Right kidney (tissue), 1 donor: ENCODE measurements around the gene STEAP1B.
A peak's percentile ranks its signal among the peaks of the same experiment; 100 is the strongest.
"Not testable (repeated sequence)": the region's sequence is repeated elsewhere in the genome, so short reads cannot be mapped to it uniquely, and the experiment has no call there.

Source experiments
- DNase-seq: peaks from one replicate; pipeline ENCODE4 v3.0.0-alpha.2; 2016

STEAP1B gene

DNA sequence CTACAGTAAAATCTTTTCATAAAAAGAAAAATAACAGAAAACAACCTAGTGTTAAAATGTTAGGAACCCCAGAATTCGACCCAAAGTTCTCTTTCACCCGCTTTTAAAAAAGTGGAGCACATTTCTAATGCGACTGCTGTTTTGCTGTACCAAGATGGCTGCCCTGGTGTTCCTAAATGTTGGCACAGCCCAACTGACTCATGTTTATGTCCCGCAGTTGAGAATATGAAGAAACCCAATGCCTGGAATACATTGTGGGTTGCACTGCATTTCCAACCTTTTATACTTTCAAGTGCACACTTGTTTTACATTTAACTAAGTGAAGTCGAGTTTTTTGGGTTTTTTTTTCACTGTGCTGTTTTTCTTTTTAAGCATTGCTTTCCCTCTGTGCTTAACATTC, 944 bp downstream of the STEAP1B start:
- DNase-seq, result no peak

DNA sequence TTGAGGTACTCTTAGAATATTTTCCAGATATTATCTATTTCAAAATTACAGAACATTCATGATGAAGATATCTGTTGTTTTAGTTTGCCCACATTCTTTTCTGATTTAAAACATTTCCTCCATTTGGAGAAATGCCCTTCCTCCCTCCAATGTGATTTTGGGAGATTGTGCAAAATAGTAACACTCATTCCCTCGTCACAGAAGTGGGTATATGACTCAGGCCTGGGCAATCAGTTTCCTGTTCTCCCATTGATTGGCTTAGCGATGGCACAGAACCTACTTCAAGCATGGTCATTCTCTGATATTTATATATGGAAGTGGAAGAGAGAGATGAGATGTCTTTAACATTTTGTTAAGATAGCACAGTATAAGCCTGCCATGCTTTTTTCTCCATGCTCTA, 3.1 kb downstream of the STEAP1B start:
- not testable (repeated sequence) for DNase-seq

DNA sequence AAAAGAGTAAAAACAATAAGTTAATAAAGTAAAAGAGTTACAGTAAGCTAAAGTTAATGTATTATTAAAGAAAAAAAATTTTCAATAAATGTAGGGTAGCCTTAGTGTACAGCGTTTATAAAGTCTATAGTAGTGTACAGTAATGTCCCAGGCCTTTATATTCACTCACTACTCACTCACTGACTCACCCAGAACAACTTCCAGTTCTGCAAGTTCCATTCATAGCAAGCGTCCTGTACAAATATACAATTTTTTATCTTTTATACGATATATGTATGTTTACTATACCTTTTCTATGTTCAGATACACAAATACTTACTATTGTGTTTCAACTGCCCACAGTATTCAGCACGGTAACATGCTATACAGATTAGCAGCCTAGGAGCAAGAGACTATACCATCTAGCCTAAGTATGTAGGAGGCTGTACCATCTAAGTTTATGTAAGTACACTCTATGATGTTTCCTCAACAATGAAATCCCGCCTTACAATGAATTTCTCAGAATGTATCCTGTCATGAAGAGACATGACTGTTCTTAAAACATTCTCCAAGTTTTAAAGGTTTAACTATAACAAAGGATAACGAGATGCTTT, 3.6 kb downstream of the STEAP1B start:
- not testable (repeated sequence) for DNase-seq

DNA sequence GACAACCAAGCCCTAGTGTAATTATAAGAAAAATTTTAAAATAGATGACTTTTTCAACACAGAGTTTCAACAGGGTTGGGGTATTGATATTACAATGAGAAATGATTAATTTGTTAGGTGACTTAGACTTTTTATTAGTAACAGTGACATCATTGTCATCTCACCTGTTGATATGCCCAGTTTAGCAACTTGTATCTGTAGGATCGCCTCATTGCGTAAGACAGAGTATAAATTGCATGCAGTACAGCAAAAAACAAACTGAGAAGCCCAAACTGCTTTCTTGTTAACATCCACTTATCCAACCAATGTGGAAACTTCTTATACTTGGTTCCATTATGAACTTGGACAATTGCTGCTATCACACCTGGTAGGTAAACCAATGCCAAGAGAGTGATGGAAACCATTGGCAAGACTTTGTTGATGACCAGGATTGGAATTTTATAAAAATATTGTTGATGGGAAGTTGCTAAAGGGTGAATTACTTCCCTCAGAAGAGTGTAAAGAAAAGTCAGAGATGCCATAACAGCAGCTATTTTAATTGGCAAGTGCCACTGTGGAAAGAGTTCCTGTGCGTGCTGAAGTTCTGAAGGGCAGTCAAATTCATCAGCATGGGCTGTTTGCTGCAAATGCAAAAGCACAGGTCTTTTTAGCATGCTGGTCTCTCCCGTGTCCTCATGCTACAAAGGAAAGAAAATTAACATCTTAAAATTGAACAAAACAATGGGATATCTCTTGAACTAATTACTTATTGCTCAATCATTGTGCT, 6.6 kb downstream of the STEAP1B start:
- DNase-seq, result not testable (repeated sequence)

DNA sequence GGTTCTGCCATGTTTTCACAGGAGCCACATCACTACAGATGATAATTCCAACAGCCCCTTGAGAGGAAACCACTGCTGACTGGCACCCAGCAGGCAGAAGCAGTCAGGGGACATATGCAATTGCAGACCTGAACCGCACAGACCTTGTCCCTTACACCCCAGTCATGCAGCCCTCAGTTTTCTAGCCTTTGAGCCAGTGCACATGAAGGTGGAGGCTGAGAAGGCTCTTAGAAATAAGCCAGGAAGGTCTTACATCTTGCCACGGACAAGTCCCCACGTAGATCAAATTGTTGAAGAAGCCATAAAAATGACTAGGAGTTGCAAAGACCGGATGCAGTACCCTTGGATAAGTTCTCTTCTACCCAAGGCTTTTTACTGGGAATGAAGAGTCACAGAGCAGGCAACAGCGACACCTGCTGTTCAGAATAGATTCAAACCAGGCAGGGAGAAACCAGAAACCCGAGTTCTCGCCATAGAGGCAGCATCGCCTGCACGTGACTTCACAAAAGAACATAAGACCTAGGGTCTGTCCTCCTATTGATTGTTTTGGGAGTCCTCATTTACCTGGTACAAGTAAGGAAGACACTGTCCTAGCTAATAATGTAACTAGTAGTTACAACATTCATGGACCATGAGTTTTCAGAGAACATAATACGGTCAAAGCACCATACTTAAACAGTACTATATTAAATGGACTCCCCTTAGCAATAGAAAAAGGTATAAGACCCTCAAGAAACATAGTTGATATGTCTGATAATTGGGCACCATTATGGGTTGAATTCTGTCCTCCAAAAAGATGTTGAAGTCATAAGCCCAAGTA, 11.1 kb downstream of the STEAP1B start:
- DNase-seq, result peak; percentile 50

DNA sequence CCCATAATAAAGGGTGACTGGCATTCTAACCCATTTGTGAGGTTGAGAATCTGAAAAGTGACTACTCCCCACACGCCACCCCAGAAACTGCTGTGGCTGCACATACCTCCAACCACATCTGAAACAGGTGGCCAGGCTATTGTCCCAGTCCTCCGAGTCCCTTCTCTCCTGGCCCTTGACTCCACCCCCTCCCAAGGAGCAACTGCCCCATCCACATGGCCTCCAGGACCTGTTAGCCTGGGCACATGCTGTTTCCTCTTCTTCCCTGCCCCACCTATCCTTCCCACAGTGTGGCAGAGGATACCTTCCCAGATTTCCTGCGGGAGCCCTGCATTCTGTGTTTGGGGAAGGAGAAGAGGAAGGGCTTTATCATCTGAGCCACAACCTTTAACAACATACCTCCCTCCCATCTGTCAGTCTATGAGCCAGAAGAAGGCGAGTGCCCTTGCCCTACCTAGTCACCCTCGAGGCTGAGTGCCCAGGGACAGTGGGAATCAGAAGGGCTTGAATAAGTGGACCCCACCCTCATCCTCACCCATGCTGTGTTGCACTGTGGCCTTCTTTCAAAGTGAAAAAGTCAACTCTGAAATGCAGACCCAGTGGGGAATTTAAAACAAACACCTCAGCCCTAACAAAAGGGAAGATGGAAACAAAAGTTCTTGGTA, 11.9 kb downstream of the STEAP1B start:
- no peak for DNase-seq

DNA sequence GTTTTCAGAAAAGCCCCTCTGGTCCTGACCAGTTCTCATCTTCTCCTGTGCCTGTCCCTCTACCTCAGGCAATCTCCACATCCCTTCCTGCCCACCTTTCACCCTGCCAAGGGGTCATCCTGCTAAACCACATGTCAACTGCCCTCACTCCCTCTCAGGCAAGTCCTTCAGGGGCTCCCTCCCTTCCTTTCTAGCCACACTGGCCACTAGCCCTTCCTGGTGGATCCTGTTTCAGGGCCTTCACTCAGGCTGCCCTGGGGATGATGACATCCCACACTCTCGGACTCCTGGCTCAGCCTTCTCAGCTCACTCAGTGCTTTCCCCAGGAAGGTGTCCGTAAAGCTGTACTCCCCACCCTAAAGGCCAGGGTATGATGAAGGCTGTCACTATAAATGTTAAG, 13.4 kb downstream of the STEAP1B start:
- no peak for DNase-seq

DNA sequence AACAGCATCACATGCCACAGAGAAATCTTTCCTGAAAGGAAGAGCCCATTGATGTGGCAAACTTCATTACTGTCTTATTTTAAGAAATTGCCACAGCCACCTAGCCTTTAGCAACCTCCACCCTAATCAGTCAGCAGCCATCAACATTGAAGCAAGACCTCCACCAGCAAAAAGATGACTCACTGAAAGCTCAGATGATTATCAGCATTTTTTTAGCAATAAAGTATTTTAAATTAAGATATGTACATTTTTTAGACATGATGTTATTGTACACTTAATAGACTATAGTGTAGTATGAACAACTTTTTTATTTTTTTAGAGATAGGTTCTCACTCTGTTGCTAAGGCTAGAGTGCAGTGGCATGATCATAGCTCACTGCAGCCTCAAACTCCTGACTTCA, 14.8 kb downstream of the STEAP1B start:
- DNase-seq, result no peak

DNA sequence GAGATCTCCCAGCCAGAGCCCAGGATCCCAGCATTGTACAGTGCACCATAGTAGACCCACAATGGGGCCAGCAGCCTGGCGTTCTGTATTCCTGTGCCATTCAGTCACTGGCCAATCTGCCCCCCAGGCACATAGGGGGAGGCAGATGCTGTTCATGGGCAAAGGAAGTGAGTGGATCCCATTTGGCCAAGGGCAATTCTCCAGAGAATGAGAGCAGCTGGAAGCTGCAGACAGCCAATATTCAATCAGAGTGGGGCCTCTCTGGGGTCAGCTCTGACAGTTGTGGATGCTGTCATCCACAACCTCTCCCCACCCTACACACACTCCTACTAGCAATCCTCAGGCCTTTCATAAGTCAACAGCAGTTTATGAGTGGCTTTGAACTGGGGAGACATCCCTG, 17.5 kb downstream of the STEAP1B start:
- DNase-seq, result no peak

DNA sequence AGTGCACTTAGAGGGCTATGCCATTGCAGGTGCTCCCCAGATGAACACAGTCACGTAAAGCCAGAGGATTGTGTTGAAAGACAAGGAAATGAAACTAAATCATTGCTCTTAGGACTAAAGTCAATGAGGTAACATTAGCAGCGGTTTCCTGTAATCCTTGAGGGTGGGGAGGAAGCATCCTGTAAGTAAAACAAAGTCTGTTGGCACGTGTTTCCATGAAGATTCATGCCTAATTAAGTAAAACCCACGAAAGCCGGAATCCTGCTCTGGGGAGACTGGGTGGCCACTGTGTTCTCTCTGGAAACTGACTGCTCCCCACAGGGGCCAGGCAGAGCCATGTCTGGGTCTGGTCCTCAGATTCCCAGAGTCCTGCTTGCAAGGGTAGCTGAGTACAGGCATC, 18.3 kb downstream of the STEAP1B start:
- DNase-seq, result no peak

DNA sequence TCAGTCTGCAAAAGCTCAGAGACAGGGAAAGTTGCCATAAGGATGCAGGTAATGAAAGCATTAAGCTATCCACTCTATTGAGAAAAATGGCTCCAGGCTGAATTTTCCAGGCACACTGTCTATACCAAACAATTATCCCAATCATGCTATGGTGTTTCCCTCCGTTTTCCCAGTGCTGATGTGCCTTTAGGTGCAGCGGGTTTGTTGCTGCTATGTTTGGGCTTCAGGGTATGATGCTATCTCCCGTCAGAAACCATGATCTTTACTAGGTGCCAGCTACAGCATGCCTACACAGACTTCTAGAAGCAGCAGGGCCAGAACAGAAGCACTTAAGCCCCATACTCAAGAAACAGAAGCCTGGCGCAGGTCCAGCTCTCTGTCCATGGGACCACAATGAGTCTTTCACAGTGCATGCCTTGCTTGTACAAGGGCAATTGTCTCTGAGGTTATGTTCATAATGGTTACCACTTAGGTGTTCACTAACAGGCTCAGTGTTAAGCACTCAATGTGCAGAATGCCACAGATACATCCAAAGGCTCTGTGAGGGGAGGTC, 19.4 kb downstream of the STEAP1B start:
- DNase-seq, result no peak

DNA sequence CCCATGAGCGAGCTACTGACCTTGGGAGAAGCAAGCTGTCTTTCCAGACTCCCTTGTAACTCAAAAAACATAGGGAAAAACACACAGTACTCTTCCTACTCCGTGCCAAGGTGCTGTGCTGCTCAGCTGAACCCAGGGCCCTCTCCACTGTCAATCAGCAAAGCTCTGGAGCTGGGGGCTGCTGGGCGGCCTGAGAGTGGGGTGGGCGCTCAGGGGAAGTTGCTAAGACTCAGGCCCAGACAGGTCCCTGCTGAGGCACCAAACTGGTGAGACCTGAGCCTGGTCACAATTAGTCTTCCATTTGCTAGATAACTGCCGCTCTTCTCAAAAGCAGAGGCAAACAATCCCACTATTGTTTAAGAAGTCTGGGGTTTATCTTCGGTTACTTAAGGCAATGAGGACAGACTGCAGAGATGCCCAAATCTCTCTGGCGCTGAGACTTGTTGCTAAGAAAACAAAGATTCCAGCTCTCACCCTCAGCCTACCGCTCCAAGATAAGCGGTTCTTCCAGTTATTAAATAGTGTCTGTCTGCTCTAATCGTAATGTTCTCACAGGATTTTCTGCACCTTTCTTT, 22.0 kb downstream of the STEAP1B start:
- no peak for DNase-seq

DNA sequence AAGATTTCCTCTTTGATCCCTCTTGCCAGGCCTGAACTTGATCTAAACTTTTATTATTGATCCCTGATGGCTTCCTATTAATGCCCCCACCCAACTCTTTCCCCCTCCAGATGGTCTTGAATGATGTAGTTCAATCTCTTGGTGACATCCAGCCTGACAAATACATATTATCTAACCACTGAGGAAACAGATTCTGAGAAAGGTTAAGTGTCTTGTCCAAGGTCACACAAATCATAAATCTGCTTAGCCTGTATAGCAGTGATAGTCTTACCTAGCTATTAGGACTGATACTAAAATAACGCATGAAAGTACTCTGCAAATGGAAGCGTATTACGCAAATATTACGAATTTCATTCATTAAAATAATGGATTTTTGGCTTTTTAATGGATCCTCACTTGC, 22.7 kb downstream of the STEAP1B start:
- DNase-seq, result no peak

DNA sequence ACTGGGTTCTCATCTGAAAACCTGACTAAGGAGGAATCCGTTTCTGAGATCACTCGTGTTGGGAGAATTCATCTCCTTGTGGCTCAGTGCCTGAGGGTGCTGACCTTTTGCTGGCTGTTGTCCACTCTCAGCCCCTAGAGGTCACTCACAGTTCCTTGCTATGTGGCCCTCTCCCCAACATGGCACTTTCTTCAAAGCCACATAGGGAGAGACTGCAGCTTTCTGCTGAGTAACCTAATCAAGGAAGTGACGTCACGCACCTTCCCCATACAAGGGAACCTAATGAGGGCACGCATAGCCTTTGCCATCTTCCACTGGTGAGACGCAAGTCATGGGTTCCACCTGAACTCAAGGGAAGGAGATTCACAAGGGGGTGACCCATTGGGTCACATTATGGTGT, 23.2 kb downstream of the STEAP1B start:
- DNase-seq, result no peak

DNA sequence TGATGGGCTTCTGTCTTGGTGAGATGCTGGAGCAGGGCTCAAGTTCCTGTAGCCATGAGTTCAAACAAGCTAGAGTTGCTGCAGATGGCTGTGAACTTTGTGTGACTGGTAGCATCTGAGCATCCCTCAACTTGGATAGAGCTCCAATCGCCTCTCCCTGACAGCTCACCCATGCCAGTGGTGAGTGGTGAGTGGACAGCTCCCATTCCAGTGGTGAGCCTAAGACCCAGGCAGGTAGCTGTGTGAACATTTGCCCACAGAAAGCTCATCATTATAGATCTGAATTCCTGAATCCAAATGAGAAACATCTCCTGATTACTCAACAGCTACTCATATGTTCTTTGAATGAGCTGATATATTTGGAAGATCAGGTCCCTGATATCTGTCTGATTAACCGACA, 25.3 kb downstream of the STEAP1B start:
- no peak for DNase-seq

DNA sequence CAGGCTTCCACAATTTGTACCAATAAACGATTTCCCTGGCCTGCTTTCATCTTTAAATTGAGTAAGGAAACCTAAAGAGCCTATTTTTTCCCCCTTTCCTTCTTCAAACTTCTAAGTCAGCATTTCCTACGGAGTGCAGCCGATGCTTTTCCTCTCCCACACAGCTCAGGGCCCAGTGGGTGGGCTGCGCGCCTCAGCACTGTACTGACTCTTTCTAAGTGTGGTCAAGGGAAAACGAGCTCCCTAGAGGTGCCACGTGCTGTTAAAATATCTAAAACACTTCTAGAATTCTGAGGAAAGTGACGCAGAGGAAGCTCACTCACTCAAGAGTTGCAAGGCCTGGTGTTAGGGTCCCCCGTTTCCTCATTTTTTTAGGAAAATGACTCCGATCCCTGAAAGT, 29.0 kb downstream of the STEAP1B start:
- DNase-seq, result no peak

DNA sequence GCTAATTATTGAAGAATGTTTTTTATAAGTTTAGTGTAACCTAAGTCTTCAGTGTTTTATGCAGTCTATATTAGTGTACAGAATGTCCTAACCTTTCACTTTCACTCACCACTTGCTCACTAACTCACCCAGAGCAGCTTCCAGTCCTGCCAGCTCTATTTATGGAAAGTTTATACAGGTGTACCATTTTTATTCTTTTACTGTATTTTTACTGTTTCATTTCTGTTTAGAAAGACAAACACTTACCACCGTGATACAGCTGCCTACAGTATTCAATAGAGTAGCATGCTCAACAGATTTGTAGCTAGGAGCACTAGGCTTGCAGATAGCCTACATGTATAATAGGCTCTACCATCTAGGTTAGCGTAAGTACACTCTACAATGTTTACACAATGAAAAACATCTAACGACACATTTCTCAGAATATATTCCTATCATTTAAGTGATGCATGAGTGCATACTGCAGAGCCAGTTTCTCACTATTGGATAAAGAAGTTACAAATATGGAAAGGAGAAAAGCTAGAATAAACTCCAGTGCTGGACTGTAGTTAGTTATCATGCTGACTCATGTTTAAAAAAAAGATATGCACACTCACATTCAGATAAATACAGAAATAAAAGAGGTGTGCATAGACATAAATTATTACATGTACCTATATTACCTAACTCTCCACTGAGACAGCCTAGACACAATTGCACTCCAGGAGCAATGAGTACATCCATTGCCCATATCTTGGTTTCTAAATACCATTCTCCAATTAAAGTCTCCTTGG, 30.4 kb downstream of the STEAP1B start:
- no peak for DNase-seq

DNA sequence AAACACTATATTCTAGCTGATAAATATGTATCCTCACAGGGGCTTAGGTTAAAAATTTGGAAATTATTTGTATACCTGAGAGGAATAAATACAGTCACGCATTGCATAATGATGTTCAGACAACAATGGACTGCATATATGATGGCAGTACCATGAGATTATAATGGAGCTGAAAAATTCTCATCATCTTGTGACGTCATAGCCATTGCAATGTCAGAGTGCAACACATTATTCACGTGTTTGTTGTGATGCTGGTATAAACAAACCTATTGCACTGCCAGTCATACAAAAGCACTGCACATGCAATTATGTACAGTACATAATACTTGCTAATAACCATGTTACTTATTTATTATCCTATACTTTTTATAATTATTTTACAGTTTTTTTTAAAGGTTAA, 31.4 kb downstream of the STEAP1B start:
- no peak for DNase-seq

DNA sequence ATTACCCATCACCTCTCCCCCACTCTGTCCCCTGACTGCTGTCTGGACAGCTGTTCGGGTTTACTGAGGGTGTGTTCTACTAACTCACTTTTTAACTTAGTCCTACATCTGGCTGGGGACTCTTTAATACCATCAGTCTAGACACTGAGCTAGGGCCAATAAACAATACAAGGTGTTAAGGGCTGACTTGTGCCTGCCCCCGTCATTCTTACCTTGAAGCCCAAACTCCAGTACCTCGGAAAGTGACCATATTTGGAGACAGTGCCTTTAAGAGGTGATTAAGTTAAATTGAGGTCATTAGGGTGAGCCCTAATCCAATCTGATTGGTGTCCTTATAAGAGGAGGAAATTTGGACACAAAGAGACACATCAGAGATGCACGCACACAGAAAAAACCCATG, 35.7 kb downstream of the STEAP1B start:
- DNase-seq, result no peak

DNA sequence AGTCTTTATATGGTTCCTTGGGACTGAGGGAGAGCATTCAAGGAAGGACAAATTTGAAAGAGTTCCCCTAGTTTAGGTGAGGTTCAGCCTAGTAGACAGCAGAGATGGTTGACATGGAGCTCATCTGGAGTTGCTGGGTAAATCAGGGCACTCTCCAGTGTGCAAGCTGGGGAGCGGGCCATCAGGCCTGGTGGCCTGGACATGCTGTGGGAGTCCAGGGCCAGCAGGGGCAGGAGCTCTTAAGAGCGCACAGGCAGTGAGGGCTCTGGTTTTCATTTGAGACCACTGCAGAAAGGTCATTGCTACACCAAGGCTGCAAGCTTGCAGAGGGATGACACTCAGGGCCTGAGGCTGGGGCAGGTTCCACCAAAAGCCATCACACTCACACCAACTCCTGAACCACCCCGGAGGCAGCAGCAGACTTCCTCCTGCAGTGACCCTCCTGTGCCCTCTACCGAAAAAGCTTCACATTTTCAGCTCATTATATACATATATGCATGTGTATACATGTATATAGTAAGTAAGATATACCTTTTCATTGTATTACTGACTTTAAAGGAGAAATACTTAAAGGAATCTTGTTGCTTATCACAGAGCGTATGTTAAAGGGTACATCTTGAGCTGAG, 39.5 kb downstream of the STEAP1B start:
- DNase-seq, result no peak

DNA sequence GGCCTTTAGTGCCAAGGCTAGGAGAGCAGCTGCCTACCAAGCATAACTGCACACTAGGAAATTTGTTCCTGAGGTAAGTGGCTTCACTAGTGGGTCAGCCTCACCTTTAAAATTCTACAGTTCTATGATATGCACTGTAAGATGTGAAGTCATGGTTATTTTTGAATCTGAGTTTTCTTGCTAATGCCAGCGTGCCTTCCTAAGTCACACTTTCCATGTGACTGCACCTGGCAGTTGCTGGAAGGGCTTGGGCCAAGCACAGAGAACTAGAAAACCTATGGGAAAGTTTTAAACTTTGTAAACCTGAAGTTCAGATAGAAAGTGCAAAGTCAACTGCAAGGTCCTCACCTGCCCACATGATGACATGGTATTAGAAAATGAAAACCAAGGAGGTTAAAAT, 42.5 kb downstream of the STEAP1B start:
- no peak for DNase-seq
